GM12872 (cell line): ENCODE measurements around the gene GRM7.

Source experiments
- CTCF ChIP-seq: IDR thresholded peaks from 3 replicates; pipeline ENCODE4 v1.5.1; 2011; ENCODE audit warnings: low read depth, mild to moderate bottlenecking, low read length, moderate library complexity; ENCODE audit not compliant: insufficient read depth

GRM7 gene

GRCh38 chr3:6860954-6861624, at the start of gene GRM7:
Gene GRM7, plus strand, starts transcription at chr3:6861115.
- TF ChIP-seq CTCF = no peak

GRCh38 chr3:6821411-6821810, 39.5 kb upstream of the GRM7 start:
- no peak for TF ChIP-seq CTCF

DNA sequence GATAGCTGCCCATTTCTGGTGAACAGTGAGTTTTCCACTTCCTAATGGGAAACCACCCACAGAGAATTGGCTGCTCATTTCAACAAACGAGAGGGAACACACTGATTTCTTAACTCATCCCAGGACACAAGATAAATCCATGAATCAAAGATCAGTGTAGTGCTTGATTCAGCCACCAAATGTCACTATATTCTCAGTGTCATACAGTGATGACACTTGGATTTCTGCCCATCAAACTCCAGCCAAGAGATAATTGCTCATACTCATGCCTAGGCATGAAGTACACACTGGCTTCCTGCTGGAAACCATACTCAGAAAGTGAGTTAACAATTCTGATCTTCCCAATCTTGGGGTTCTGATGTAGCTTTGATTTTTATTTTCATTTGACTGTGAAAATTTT, 35.4 kb upstream of the GRM7 start:
- TF ChIP-seq CTCF = no peak

- TF ChIP-seq CTCF = no peak
These were observed 33.5 kb upstream of the GRM7 start for GRCh38 chr3:6827453-6827852.

GRCh38 chr3:6844723-6845122, 16.2 kb upstream of the GRM7 start:
- no peak for TF ChIP-seq CTCF

DNA sequence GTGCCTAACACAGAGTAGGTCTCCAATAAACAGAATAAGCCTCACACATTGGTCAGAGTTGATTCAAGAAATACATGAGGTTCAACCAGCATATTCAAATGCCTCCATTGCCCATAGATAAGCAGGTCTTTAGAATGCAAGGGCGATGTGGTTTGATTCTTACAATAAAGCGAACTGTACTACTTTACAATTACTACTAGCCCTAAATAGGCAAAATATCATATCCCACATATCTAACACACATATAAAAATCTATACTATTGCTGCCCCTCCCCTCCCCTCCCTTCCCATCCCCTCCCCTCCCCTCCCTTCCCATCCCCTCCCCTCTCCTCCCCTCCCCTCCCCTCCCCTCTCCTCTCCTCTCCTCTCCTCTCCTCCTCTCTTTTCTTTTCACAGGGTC, 6.7 kb upstream of the GRM7 start:
- TF ChIP-seq CTCF = no peak

DNA sequence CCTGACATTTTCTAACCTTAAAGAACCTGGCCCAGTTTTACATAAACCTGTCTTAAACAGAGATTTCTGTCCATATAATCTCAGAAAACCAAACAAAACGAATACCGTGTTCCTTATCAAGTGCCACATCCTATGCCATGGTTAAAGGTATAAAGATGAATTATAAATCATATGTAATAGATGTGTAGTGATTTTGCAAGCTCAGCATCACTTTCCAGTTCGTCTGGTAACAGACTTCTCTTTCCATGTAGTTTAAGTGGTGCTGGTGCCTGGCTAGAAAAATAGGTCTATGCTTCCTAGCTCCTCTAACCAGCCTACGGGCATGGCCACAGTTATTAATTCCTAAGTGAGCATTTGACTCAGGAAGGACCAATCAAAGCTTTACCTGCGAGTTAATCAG, 3.4 kb upstream of the GRM7 start:
- no peak for TF ChIP-seq CTCF
